ENCODE results near the gene GPC3.

The GPC3 gene

DNA sequence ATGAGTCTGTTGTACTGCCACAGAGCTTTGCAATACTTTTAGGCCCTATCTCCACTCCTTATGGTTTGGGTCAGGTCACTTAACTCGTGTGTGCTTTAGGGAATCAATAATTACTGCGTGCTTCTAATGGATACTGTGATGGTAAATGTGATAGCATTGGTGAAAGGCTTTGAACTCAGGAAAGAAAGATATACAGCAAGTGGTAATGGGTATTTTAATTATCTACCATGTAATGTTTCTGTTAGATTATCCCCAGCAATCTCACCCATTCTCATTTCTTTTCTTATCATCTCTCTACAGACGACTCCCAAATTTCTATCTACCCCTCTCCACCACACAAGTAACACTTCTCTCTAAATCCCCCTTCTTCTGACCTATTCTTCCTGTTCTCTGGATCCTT lies 128.6 kb downstream of the GPC3 start:
- H3K36me3 ChIP-seq (ENCODE audit: insufficient read depth, low read length): no peaks in the 10 kb centered on the region
- no peaks in the 10 kb centered on the region for H3K9me3 ChIP-seq (ENCODE audit: control insufficient read depth, insufficient read depth, low read length)
- no peak overlapping the region for H3K9ac ChIP-seq (ENCODE audit: low read depth, low read length)
- peaks cover 7% of the 10 kb centered on the region; the same call in 1 of the 2 replicates for H3K4me1 ChIP-seq (ENCODE audit: insufficient read depth, low read length)

DNA sequence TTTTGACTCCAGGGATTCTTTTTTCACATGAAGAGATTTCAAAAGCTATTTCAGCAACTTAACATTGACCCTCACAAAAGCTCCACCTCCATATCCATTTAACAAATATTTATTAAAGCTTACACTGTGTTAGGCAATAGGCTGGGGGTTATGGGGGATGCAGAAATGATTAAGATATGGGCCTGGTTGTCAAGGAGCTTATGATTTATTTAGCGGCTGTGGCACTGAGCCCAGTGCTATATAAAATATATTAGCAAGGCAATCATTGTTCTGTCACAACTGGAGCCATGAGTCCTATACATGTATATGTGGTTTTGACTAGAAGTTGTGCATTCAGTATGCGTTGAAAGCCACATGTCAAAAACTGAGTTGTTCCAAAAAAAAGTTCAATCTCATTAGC lies 131.1 kb downstream of the GPC3 start:
- H3K36me3 ChIP-seq (ENCODE audit: insufficient read depth, low read length): no peaks in the 10 kb centered on the region
- H3K4me1 ChIP-seq (ENCODE audit: insufficient read depth, low read length): peaks cover 2% of the 10 kb centered on the region; the same call in 1 of the 2 replicates
- no peak overlapping the region for H3K9ac ChIP-seq (ENCODE audit: low read depth, low read length)
- no peaks in the 10 kb centered on the region for H3K9me3 ChIP-seq (ENCODE audit: control insufficient read depth, insufficient read depth, low read length)

DNA sequence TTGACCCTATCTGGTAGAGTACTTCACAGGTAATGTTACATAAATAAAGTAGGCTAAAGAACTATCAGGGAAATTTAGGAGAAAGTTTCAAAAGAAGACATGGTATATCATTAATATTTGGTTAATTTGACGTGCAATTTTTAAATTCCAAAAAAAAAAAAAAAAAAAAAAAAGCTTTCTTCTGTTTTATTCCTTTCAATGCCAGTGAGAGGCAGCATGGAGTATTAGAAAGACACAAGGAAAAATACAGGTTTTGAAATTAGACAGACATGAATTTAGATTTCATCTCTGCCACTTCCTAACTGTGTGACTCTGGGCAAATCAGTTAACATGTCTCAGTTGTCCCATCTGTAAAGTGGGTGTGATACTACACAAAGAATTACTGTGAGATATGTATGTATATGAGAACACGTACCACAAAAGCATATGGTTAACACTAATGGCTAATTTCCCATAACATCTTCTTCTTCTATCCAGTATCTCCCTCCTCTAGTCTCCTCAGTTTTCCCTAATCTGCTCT lies 132.5 kb downstream of the GPC3 start:
- Histone ChIP-seq H3K36me3 (ENCODE audit: insufficient read depth, low read length) (no peaks in the 10 kb centered on the region), H3K4me1 (ENCODE audit: insufficient read depth, low read length) (no peaks in the 10 kb centered on the region), H3K9ac (ENCODE audit: low read depth, low read length) (no peak overlapping the region), H3K9me3 (ENCODE audit: control insufficient read depth, insufficient read depth, low read length) (no peaks in the 10 kb centered on the region)

DNA sequence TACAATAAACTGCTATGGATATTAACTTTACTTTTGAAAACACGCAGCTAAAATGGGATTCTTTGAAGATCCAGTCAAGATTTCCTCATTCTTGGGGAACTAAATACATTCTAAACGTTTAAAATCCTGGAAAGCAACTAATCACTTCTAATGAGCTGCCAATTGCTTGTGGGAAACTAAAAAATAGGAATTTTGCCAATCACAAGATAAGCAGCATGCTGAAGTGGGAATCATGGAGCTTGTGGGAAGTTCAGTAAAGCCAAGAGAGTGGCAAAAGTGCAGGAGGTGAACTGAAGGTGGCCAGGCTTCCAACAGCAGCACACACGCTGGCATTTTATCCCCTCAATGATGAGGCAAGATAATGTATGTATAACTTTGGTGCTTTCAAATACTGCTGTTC lies 133.0 kb downstream of the GPC3 start:
- Histone ChIP-seq H3K36me3 (ENCODE audit: insufficient read depth, low read length) (no peaks in the 10 kb centered on the region), H3K9me3 (ENCODE audit: control insufficient read depth, insufficient read depth, low read length) (no peaks in the 10 kb centered on the region), H3K9ac (ENCODE audit: low read depth, low read length) (no peak overlapping the region), H3K4me1 (ENCODE audit: insufficient read depth, low read length) (no peaks in the 10 kb centered on the region)

DNA sequence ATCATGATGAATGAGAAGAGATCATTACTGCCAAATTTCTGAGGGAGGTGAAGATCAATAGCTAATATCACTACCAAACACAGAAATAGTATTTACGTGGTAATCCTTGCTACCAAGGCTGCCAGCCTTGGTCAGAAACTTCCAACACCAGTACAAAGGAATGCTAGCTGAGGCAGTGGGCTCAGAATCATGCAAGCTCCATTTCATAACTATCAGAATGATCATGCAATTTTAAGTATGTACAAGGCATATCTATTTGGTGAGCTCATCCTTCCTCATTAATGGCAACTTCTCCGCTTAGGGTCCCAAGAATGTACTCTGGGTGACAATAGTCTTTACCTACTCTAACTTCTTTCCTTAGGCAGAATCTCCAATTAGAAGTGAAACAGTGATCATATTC lies 135.0 kb downstream of the GPC3 start:
- Histone ChIP-seq H3K36me3 (ENCODE audit: insufficient read depth, low read length) (no peaks in the 10 kb centered on the region), H3K9me3 (ENCODE audit: control insufficient read depth, insufficient read depth, low read length) (no peaks in the 10 kb centered on the region), H3K9ac (ENCODE audit: low read depth, low read length) (no peak overlapping the region), H3K4me1 (ENCODE audit: insufficient read depth, low read length) (no peaks in the 10 kb centered on the region)

DNA sequence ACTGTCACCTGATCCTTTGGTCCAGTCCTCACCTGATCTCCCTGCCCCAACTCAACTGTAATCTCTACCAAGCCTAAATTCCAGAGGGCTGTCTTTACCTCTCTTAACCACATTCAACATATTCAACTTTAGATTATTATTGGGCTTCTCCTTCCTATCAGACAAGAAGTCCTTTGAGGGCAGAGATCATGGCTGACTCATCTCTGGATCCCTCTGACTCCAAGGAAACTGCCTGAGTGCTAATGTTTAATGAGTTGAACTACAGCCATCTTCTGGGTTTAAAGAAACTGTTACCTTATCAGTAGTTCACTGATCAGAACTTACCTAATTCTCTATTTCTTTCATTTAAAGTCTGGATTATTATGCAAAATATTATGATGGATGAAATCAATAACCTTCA lies 135.7 kb downstream of the GPC3 start:
- no peaks in the 10 kb centered on the region for H3K9me3 ChIP-seq (ENCODE audit: control insufficient read depth, insufficient read depth, low read length)
- no peaks in the 10 kb centered on the region for H3K36me3 ChIP-seq (ENCODE audit: insufficient read depth, low read length)
- H3K9ac ChIP-seq (ENCODE audit: low read depth, low read length): no peak overlapping the region
- peaks cover 3% of the 10 kb centered on the region; the same call in 1 of the 2 replicates for H3K4me1 ChIP-seq (ENCODE audit: insufficient read depth, low read length)

DNA sequence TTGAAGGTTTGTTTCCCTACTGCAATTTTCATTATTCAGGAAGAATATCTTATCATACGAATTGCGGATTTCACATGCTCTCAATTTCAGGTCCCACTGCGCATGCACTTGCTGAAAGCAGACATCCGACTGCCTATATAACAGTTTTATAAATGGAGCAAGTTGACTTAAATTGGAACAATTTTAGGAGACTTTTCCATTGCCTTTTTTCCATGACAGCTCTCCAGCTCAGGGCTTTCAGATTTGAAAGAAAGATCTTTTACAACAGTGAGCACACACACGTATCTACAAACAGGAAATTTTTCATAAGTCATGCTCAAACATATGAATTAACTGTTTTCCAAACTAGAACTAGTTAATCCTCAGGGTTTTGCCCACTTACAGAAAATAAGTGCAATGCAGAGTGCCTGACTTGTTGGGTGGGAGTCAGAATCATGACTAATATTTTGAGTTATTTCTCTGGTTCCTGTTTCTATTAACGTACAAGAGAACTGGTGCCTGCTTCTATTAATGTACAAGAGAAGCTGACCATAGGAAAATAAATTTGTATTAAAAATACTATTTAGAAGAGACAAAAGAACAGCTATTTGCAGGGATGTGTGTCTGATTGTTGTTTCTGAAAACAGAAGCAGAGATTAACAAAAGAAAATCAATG lies 137.9 kb downstream of the GPC3 start:
- no peak overlapping the region for H3K9ac ChIP-seq (ENCODE audit: low read depth, low read length)
- H3K36me3 ChIP-seq (ENCODE audit: insufficient read depth, low read length): no peaks in the 10 kb centered on the region
- H3K9me3 ChIP-seq (ENCODE audit: control insufficient read depth, insufficient read depth, low read length): no peaks in the 10 kb centered on the region
- peaks cover 3% of the 10 kb centered on the region; the same call in 1 of the 2 replicates for H3K4me1 ChIP-seq (ENCODE audit: insufficient read depth, low read length)

DNA sequence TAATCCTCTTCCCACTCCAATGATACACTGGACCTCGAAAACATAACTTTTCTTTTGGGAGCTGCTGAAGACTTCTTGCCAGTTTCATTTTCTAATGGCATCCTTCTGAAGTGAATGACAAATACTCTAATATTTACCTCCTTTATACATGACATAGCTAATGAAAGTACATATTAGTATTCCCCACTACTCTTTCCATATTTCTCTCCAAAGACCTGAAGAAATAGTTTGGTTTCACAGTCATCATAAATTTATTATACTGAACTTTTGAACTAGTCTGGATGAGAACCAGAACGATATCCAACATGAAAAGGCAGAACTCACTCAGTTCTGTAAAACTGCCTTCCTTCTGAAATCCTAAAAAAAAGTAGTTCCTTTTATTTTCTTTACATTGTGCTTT lies 139.1 kb downstream of the GPC3 start:
- Histone ChIP-seq H3K9ac (ENCODE audit: low read depth, low read length) (no peak overlapping the region), H3K4me1 (ENCODE audit: insufficient read depth, low read length) (peaks cover 3% of the 10 kb centered on the region; the same call in 1 of the 2 replicates), H3K36me3 (ENCODE audit: insufficient read depth, low read length) (no peaks in the 10 kb centered on the region), H3K9me3 (ENCODE audit: control insufficient read depth, insufficient read depth, low read length) (no peaks in the 10 kb centered on the region)

DNA sequence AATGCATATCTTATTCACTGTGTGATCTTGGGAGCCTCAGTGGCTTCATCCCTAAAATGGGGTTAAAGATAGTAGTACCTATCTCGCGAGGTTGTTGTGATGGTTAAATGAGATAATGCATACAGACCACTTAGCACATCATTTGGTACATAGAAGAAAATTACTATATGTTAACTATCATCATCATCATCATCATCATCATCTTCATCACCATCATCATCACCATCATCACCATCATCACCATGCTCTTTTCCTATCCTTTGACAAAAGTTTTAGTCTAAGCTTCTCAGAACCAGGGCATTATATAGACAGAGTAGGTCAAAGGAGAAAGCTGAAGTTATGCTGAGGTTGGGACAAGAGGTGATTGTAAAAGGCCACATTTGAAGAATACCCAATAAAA lies 145.0 kb downstream of the GPC3 start:
- Histone ChIP-seq H3K36me3 (ENCODE audit: insufficient read depth, low read length) (no peaks in the 10 kb centered on the region), H3K9ac (ENCODE audit: low read depth, low read length) (no peak overlapping the region), H3K9me3 (ENCODE audit: control insufficient read depth, insufficient read depth, low read length) (no peaks in the 10 kb centered on the region), H3K4me1 (ENCODE audit: insufficient read depth, low read length) (peaks cover 9% of the 10 kb centered on the region)

DNA sequence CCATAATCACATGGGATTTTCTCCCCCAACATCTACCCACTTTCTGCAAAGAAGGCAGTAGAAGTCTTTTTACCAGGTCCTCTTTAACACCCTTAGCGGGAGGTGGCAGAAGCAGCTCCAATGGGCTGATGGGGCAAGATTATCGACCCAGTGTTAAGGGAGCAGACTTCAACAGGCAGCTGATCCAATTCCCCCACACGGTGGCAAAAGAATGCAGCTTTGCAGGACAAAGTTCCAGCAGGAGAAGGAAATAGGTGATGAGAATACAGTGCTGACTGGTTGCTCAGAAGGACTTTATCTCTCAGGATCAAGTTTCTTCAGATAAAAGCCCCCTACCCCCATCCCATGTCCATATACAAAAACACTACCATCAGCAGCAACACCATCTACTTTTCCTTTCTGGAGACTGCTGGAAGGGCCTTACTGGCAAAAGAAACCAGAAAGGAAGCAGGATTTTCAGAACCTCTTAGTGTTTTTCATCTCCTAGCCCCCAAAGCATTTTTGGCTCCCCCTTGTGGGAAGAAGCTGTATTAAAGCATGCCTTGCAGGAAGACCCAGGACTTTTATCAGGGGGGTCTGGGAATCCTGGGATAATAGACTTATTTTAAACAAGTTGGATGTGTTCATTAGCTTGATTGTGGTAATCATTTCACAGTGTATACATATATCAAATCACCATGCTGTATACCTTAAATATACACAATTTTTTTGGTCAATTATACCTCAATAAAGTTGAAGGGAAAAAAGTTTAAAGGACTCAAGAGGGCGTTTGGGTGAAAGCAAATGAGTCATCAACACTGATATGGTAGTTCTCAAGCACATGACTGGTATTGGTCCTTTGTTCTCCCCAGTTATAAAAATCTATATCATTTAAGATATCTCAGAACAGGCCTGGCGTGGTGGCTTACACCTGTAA lies 146.4 kb downstream of the GPC3 start:
- Histone ChIP-seq H3K9me3 (ENCODE audit: control insufficient read depth, insufficient read depth, low read length) (no peaks in the 10 kb centered on the region), H3K4me1 (ENCODE audit: insufficient read depth, low read length) (peaks cover 5% of the 10 kb centered on the region; the same call in 1 of the 2 replicates), H3K36me3 (ENCODE audit: insufficient read depth, low read length) (no peaks in the 10 kb centered on the region), H3K9ac (ENCODE audit: low read depth, low read length) (no peak overlapping the region)

DNA sequence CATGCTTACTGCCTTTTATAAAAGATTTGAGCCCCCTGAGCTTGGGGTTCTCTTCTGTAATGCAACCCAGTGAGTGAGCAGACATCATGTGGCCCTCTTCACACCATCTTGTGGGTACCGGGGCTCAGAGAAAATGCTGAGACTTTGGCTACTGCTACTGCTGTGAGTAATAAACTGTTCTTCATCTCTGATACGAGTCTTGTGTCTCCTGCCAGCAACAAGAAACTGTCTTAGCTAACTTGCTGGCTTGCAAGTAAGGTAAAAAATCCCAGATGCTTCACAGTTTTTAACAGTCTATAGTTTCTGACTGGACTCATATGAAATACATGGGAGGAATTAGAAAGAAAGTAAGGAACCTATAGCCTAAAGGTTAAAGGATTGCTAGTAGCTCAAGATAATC lies 148.3 kb downstream of the GPC3 start:
- H3K4me1 ChIP-seq (ENCODE audit: insufficient read depth, low read length): peaks cover 5% of the 10 kb centered on the region; the same call in 1 of the 2 replicates
- no peaks in the 10 kb centered on the region for H3K36me3 ChIP-seq (ENCODE audit: insufficient read depth, low read length)
- no peak overlapping the region for H3K9ac ChIP-seq (ENCODE audit: low read depth, low read length)
- no peaks in the 10 kb centered on the region for H3K9me3 ChIP-seq (ENCODE audit: control insufficient read depth, insufficient read depth, low read length)

DNA sequence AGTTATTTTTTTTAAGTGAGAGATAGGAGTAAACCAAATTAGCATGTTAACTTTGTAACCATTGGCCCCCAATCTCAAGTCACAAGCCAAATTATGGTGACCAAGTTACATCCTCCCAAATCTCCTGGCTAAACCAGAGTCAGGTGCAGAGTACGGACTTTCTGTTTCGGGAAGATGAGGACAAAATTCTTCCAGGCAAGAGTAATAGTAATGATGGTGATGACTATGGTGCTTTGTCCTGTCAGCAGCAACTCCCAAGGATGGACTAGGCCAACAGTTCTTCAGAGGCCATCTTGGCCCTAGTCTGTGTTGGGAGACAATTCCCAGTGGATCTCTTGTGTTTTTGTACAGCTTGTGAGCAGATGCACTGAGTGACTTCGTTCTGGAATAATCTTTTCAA lies 148.8 kb downstream of the GPC3 start:
- no peak overlapping the region for H3K9ac ChIP-seq (ENCODE audit: low read depth, low read length)
- no peaks in the 10 kb centered on the region for H3K36me3 ChIP-seq (ENCODE audit: insufficient read depth, low read length)
- no peaks in the 10 kb centered on the region for H3K9me3 ChIP-seq (ENCODE audit: control insufficient read depth, insufficient read depth, low read length)
- peaks cover 5% of the 10 kb centered on the region; the same call in 1 of the 2 replicates for H3K4me1 ChIP-seq (ENCODE audit: insufficient read depth, low read length)

DNA sequence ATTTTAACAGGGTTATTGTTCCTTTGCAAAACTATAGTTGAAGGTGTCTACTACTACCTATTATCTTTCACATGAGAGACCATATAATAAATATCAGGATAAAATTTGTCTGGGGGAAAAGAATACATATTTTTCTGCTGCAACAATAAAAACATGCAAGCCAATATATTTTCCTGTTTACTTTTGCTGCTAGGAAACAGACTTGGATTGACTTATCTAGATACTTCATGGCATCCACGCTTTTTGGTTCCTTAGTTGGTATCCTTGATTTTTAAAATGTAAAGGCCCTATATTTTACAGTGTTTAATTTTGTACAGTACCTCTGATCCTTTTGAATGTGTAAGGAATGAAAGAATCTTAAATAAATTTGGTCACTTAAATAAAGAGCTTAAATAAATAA lies 150.6 kb downstream of the GPC3 start:
- H3K4me1 ChIP-seq (ENCODE audit: insufficient read depth, low read length): peaks cover 5% of the 10 kb centered on the region; the same call in 1 of the 2 replicates
- no peaks in the 10 kb centered on the region for H3K36me3 ChIP-seq (ENCODE audit: insufficient read depth, low read length)
- H3K9ac ChIP-seq (ENCODE audit: low read depth, low read length): no peak overlapping the region
- H3K9me3 ChIP-seq (ENCODE audit: control insufficient read depth, insufficient read depth, low read length): no peaks in the 10 kb centered on the region

DNA sequence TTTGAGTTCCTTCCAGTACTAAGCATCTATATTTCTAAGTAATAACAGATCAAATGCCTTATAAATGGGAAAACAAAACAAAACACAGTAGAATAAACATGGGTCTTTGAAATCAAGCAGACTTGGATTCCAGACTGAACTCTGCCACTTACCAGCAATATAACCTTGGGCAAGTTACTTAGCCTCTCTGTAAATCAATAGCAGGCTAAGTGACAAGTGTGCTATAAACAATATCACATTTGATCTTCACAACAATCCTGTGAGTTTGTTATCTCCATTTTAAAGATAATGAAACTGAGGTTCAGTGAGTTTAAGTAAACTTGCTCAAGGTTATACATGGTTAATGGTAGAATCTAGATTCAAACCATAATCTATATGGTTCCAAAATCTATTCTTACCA lies 165.8 kb downstream of the GPC3 start:
- Histone ChIP-seq H3K36me3 (ENCODE audit: insufficient read depth, low read length) (no peaks in the 10 kb centered on the region), H3K9me3 (ENCODE audit: control insufficient read depth, insufficient read depth, low read length) (no peaks in the 10 kb centered on the region), H3K4me1 (ENCODE audit: insufficient read depth, low read length) (no peaks in the 10 kb centered on the region), H3K9ac (ENCODE audit: low read depth, low read length) (no peak overlapping the region)

DNA sequence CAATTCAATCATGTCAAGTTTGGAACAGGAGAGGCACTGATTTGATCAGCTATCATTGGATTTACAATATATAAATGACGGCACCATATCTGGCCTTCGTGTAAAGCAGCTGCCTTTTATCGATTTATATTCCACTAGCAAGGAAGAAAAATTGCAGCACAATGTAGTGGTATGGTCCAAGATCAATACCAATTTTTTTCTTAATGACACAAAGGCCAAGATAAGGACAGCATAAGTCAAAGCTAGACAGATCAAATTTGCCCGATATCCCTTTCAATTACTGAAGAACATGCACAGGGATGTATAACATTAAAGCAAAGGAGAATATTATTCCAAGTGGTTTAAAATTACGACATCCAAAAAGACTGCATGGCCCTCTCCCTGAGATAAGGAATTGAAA lies 167.4 kb downstream of the GPC3 start:
- H3K9me3 ChIP-seq (ENCODE audit: control insufficient read depth, insufficient read depth, low read length): no peaks in the 10 kb centered on the region
- H3K9ac ChIP-seq (ENCODE audit: low read depth, low read length): no peak overlapping the region
- H3K36me3 ChIP-seq (ENCODE audit: insufficient read depth, low read length): no peaks in the 10 kb centered on the region
- no peaks in the 10 kb centered on the region for H3K4me1 ChIP-seq (ENCODE audit: insufficient read depth, low read length)

All from ES-I3 (cell line).